ENCODE measurements around the gene ADGRB3.

The ADGRB3 gene

GRCh38 chr6:68704485-68704884 lies 69.4 kb downstream of the ADGRB3 start:
- no peak for DNase-seq (ENCODE audit: low spot score)

- DNase-seq (ENCODE audit: low spot score), result no peak
Observed at GRCh38 chr6:68709091-68709490, 74.0 kb downstream of the ADGRB3 start.

GRCh38 chr6:68709882-68710281 lies 74.8 kb downstream of the ADGRB3 start:
- DNase-seq (ENCODE audit: low spot score), result no peak

- DNase-seq (ENCODE audit: low spot score), result no peak
Observed at GRCh38 chr6:68710496-68710895, 75.4 kb downstream of the ADGRB3 start.

GRCh38 chr6:68710916-68711315 lies 75.8 kb downstream of the ADGRB3 start:
- DNase-seq (ENCODE audit: low spot score), result no peak

GRCh38 chr6:68711386-68712000 lies 76.4 kb downstream of the ADGRB3 start:
- no peak for DNase-seq (ENCODE audit: low spot score)

- no peak for DNase-seq (ENCODE audit: low spot score)
Observed at GRCh38 chr6:68716620-68717019, 81.5 kb downstream of the ADGRB3 start.

- no peak for DNase-seq (ENCODE audit: low spot score)
Observed at GRCh38 chr6:68718385-68719073, 83.4 kb downstream of the ADGRB3 start.

- no peak for DNase-seq (ENCODE audit: low spot score)
Observed at GRCh38 chr6:68719761-68720160, 84.7 kb downstream of the ADGRB3 start.

GRCh38 chr6:68722891-68723527 lies 87.9 kb downstream of the ADGRB3 start:
- DNase-seq (ENCODE audit: low spot score), result no peak

GRCh38 chr6:68724060-68724459 lies 89.0 kb downstream of the ADGRB3 start:
- DNase-seq (ENCODE audit: low spot score), result no peak

- no peak for DNase-seq (ENCODE audit: low spot score)
Observed at GRCh38 chr6:68726337-68726736, 91.3 kb downstream of the ADGRB3 start.

- DNase-seq (ENCODE audit: low spot score), result no peak
Observed at GRCh38 chr6:68726992-68727391, 91.9 kb downstream of the ADGRB3 start.

GRCh38 chr6:68727699-68728098 lies 92.6 kb downstream of the ADGRB3 start:
- no peak for DNase-seq (ENCODE audit: low spot score)

- DNase-seq (ENCODE audit: low spot score), result no peak
Observed at GRCh38 chr6:68728159-68728979, 93.3 kb downstream of the ADGRB3 start.

- no peak for DNase-seq (ENCODE audit: low spot score)
Observed at GRCh38 chr6:68729377-68729903, 94.4 kb downstream of the ADGRB3 start.

GRCh38 chr6:68730291-68731054 lies 95.4 kb downstream of the ADGRB3 start:
- DNase-seq (ENCODE audit: low spot score), result no peak

GRCh38 chr6:68732423-68732822 lies 97.3 kb downstream of the ADGRB3 start:
- DNase-seq (ENCODE audit: low spot score), result no peak

- no peak for DNase-seq (ENCODE audit: low spot score)
Observed at GRCh38 chr6:68735866-68736265, 100.8 kb downstream of the ADGRB3 start.

GRCh38 chr6:68737061-68737460 lies 102.0 kb downstream of the ADGRB3 start:
- no peak for DNase-seq (ENCODE audit: low spot score)

- no peak for DNase-seq (ENCODE audit: low spot score)
Observed at GRCh38 chr6:68738039-68738438, 103.0 kb downstream of the ADGRB3 start.
